Tibial nerve (tissue), 4 donors: ENCODE measurements around the gene FGF1.

ENCODE experiments used
- EP300 ChIP-seq, 2 donors: sonication (generic); formaldehyde crosslinking; IDR thresholded peaks; one replicate each; pipeline ENCODE4 v1.6.1; 2017; ENCODE audit warnings: antibody characterized with exemption in 2 of 2, mild to moderate bottlenecking in 1 of 2
- POLR2A ChIP-seq, 2 donors: fragments of 450-650 bp; IDR thresholded peaks; one replicate each; pipeline ENCODE4 v1.6.1; 2017; ENCODE audit warnings: antibody characterized with exemption in 2 of 2, mild to moderate bottlenecking in 2 of 2, moderate library complexity in 2 of 2
- TF ChIP-seq, protein P1 (sequence below), 5 experiments: fragments of 200-600 bp in 3 of 5; fragments of 450-650 bp in 2 of 5; sonication (generic) in 3 of 5; IDR thresholded peaks; one replicate each; pipeline ENCODE4 v1.5.1; 2016 to 2019; ENCODE audit warnings: antibody characterized with exemption in 5 of 5, mild to moderate bottlenecking in 3 of 5, moderate library complexity in 2 of 5

DNA sequence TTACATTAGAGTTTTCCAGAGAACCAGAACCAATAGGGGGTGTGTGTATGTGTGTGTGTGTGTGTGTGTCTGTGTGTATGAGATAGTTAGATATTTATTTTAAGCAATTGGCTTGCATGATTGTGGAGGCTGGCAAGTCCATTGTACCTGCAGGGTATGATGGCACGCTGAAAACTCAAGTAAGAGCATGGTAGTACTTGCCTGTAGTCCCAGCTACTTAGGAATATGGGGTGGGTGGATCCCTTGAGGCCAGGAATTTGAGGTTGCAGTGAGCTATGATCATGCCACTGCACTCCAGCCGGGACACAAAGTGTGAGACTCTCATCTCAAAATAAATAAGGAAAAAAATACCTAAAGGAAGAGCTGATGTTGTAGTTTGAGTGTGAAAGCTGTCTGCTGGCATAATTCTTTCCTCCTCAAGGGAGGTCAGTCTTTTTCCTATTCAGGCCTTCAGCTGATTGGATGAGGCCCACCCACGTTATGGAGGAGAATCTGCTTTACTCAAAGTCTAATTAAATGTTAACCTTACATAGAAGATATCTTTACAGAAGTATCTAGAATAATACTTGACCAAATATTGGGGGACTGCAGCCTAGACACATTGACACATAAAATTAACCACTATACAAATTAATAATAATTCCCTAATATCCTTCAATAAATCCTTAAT, 107.6 kb downstream of the FGF1 start:
- no peak for TF ChIP-seq POLR2A (IDR thresholded peaks at IDR 0.05)
- TF ChIP-seq, protein P1, sequence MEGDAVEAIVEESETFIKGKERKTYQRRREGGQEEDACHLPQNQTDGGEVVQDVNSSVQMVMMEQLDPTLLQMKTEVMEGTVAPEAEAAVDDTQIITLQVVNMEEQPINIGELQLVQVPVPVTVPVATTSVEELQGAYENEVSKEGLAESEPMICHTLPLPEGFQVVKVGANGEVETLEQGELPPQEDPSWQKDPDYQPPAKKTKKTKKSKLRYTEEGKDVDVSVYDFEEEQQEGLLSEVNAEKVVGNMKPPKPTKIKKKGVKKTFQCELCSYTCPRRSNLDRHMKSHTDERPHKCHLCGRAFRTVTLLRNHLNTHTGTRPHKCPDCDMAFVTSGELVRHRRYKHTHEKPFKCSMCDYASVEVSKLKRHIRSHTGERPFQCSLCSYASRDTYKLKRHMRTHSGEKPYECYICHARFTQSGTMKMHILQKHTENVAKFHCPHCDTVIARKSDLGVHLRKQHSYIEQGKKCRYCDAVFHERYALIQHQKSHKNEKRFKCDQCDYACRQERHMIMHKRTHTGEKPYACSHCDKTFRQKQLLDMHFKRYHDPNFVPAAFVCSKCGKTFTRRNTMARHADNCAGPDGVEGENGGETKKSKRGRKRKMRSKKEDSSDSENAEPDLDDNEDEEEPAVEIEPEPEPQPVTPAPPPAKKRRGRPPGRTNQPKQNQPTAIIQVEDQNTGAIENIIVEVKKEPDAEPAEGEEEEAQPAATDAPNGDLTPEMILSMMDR (IDR thresholded peaks at IDR 0.05): no peak
- no peak for TF ChIP-seq EP300 (IDR thresholded peaks at IDR 0.05)
